Stimulated activated CD8-positive, alpha-beta memory T cell treated with anti-CD3 and anti-CD28 coated beads, Interleukin-12 subunit alpha, Interleukin-12 subunit beta, amount 100 ng/mL, for 1 hour (primary cell): ENCODE data around the gene STAU1.
"Not testable (repeated sequence)": the region's sequence is repeated elsewhere in the genome, so short reads cannot be mapped to it uniquely, and the experiment has no call there.

Experiments
- DNase-seq: peaks from one replicate; pipeline ENCODE4 v3.0.0-alpha.2; 2020; ENCODE audit warnings: low read depth

Gene STAU1

GRCh38 chr20:49166534-49167449 lies 21.3 kb downstream of the STAU1 start:
- no peak for DNase-seq

- no peak for DNase-seq
Observed at GRCh38 chr20:49165611-49166010, 22.5 kb downstream of the STAU1 start.

GRCh38 chr20:49163696-49164095 lies 24.4 kb downstream of the STAU1 start:
- DNase-seq: no peak

GRCh38 chr20:49161428-49162152 lies 26.5 kb downstream of the STAU1 start:
- no peak for DNase-seq

- no peak for DNase-seq
Observed at GRCh38 chr20:49160057-49160929, 27.8 kb downstream of the STAU1 start.

GRCh38 chr20:49157146-49157545 lies 31.0 kb downstream of the STAU1 start:
- DNase-seq: no peak

GRCh38 chr20:49156481-49156880 lies 31.7 kb downstream of the STAU1 start:
- no peak for DNase-seq

- no peak for DNase-seq
Observed at GRCh38 chr20:49151436-49151835, 36.7 kb downstream of the STAU1 start.

GRCh38 chr20:49149281-49150045 lies 38.7 kb downstream of the STAU1 start:
- no peak for DNase-seq

GRCh38 chr20:49148601-49149000 lies 39.5 kb downstream of the STAU1 start:
- DNase-seq: no peak

GRCh38 chr20:49147296-49147695 lies 40.8 kb downstream of the STAU1 start:
- DNase-seq: no peak

GRCh38 chr20:49146442-49147225 lies 41.5 kb downstream of the STAU1 start:
- DNase-seq: no peak

GRCh38 chr20:49140834-49141233 lies 47.3 kb downstream of the STAU1 start:
- no peak for DNase-seq

- no peak for DNase-seq
Observed at GRCh38 chr20:49140411-49140810, 47.7 kb downstream of the STAU1 start.

- no peak for DNase-seq
Observed at GRCh38 chr20:49138431-49138830, 49.7 kb downstream of the STAU1 start.

- no peak for DNase-seq
Observed at GRCh38 chr20:49136817-49137571, 51.1 kb downstream of the STAU1 start.

- DNase-seq: not testable (repeated sequence)
Observed at GRCh38 chr20:49134797-49135196, 53.3 kb downstream of the STAU1 start.

GRCh38 chr20:49133571-49133970 lies 54.6 kb downstream of the STAU1 start:
- DNase-seq: no peak

- DNase-seq: no peak
Observed at GRCh38 chr20:49132995-49133478, 55.1 kb downstream of the STAU1 start.

- no peak for DNase-seq
Observed at GRCh38 chr20:49123982-49124381, 64.2 kb downstream of the STAU1 start.
